LNCaP clone FGC (cell line): Measurements from ENCODE around the gene PDLIM5.

Experiments used
- DNase-seq: peaks from one replicate; pipeline ENCODE4 v3.0.0-alpha.2; 2011; ENCODE audit warnings: low read depth
- H3K4me3 ChIP-seq: 2 replicates; pipeline ENCODE4 v1.5.1; 2011; ENCODE audit warnings: mild to moderate bottlenecking, low read depth, low read length, control low read depth
- CTCF ChIP-seq: IDR thresholded peaks from 2 replicates; pipeline ENCODE4 v1.5.1; 2012; ENCODE audit warnings: mild to moderate bottlenecking; ENCODE audit not compliant: control insufficient read depth, insufficient read depth; ENCODE audit errors: extremely low read depth

Gene PDLIM5

DNA sequence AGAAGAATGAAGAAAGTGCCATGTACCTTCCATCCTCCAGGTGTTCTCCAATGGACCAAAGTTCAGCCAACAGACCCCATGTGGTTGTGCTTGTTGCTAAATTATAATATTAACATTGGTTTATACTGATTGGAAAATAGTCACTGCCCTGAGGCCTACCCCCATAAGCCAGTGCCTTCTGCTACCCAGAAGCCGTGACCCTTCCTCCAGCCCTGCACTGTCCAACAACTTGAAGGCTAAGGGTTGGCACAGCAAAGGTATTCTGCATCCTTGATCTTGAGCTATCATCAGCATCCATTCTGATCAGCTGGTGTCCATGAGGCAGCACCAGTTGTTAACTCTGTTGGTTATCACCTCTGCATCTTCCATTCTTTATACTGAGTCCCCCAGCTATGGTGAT is 239.8 kb downstream of the PDLIM5 start:
- no peak for DNase-seq
- no peak overlapping the region for H3K4me3 ChIP-seq
- TF ChIP-seq CTCF, result no peak

DNA sequence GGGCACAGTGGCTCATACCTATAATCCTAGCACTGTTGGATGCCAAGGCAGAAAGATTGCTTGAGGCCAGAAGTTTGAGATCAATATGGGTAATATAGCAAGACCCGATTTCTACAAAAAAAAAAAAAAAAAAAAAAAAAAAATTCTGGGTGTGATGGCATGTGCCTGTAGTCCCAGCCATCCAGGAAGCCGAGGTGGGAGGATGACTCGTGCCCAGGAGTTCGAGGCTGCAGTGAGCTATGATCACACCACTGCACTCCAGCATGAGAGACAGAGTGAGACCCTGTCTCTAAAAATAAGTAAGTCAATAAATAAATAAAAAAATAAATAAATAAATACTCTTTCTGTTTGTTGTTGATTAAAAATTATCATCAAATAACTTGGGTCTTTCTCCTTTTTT is 243.6 kb downstream of the PDLIM5 start:
- no peak overlapping the region for H3K4me3 ChIP-seq
- DNase-seq, result no peak
- TF ChIP-seq CTCF, result no peak

DNA sequence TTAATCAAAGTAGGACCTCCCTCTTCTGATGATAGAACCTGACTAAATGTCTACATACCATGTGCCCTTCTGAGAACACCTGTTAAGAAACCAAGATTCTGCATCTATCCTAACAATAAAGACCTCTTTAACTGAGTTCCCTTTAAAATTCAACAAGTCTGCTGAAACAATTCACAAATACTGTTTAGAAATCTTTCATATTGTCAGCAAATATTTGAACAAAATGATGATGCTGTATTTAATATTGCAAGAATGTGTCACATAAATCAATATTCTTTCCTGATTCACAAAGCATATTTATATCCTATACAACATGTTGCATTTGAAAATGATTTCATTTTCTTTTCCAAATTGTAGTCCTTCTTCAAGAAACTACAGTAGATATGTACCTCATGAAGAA is 246.4 kb downstream of the PDLIM5 start:
- no peak for DNase-seq
- H3K4me3 ChIP-seq, result no peak overlapping the region
- TF ChIP-seq CTCF, result no peak

GRCh38 chr4:94700298-94700697 is 248.6 kb downstream of the PDLIM5 start:
- DNase-seq, result no peak
- no peak overlapping the region for H3K4me3 ChIP-seq
- TF ChIP-seq CTCF, result no peak

DNA sequence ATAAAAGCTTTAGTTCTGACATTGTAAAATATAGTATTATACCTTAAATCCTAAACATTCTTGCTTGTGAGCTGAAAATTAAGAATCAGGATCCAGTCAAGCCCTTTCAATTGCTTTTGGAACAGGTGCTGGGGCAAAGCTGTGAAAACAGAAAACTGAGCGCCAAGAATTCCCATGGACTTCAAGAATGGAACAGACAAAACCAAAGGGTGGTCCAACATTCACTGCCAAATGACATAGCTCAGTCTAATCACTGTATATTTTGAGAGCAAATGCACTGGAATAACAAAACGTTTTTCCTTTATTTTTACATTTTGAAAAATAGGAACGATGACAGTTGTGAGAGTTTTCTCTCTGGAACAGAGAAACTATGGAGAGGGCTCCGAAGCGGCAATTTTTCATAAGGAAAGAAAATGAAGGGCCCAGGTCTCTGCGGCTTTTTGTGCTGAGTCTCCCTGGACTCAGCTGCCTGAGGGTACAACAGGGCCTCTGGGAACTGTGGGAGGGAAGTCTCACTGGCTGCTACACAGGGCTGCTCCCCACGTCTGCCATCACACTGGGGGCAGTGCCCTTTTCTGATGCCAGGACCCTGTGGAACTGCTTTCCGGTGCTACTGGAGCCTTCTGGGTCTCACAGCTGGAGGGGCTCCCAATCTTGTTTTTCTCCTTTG is 250.0 kb downstream of the PDLIM5 start:
- TF ChIP-seq CTCF, result no peak
- no peak overlapping the region for H3K4me3 ChIP-seq
- no peak for DNase-seq

- no peak for TF ChIP-seq CTCF
- H3K4me3 ChIP-seq, result no peak overlapping the region
- DNase-seq, result no peak
These were observed 259.9 kb downstream of the PDLIM5 start for GRCh38 chr4:94711635-94712034.
